SK-N-SH (cell line): ENCODE results near the gene NCLN. TPM values are rescaled to one million over a fixed set of nuclear protein-coding genes. Genes with fewer than 3 reads are reported as not detected.

ENCODE experiments used
- CTCF ChIA-PET: fragments of 300-600, 350-600 bp; formaldehyde crosslinking; extraction: SDS; loops from one replicate; lab custom pipeline; 2021; lab: Yijun Ruan, JAX
- POLR2A ChIA-PET: fragments of 350-600 bp; sonication (Branson Sonifier 250); formaldehyde crosslinking; extraction: SDS; loops from one replicate; lab custom pipeline; 2020; ENCODE audit warnings: antibody characterized with exemption, inconsistent platforms; lab: Yijun Ruan, JAX
- DNase-seq: peaks from one replicate; pipeline ENCODE4 v3.0.0; 2012
- H2AFZ ChIP-seq: fragments of 200-600 bp; sonication (generic); 2 replicates; pipeline ENCODE4 v1.8.1; 2016; ENCODE audit warnings: antibody characterized with exemption, mild to moderate bottlenecking, low read depth
- H3F3A ChIP-seq: fragments of 200-600 bp; sonication (generic); replicated peaks from 2 replicates; pipeline ENCODE3; 2016; ENCODE audit warnings: antibody characterized with exemption, mild to moderate bottlenecking; ENCODE audit not compliant: insufficient read depth
- H3K27ac ChIP-seq, 2 experiments: fragments of 200-500 bp in 1 of 2; fragments of 200-600 bp in 1 of 2; sonication (Bioruptor generic) in 1 of 2; sonication (generic), shearing (Covaris generic) in 1 of 2; 2 replicates each; pipeline versions ENCODE4 v1.5.1 to v1.6.1; 2014 to 2016; ENCODE audit warnings: low read depth in 2 of 2, inconsistent platforms in 1 of 2, low read length in 1 of 2, mild to moderate bottlenecking in 1 of 2, mixed read lengths in 1 of 2
- H3K27me3 ChIP-seq: fragments of 200-600 bp; sonication (generic), shearing (Covaris generic); 2 replicates; pipeline ENCODE4 v1.6.1; 2016; ENCODE audit warnings: mixed run types; ENCODE audit not compliant: insufficient read depth
- H3K36me3 ChIP-seq, 2 experiments: fragments of 200-500 bp in 1 of 2; fragments of 200-600 bp in 1 of 2; sonication (Bioruptor generic) in 1 of 2; sonication (generic) in 1 of 2; replicated peaks in 1 of 2; 2 replicates each; pipeline versions ENCODE3 to v1.5.1; 2014 to 2016; ENCODE audit warnings: low read length in 1 of 2, mild to moderate bottlenecking in 1 of 2; ENCODE audit not compliant: insufficient read depth in 2 of 2, control insufficient read depth in 1 of 2
- H3K4me1 ChIP-seq, 2 experiments: fragments of 200-500 bp in 1 of 2; fragments of 200-600 bp in 1 of 2; sonication (Bioruptor generic) in 1 of 2; sonication (generic), shearing (Covaris generic) in 1 of 2; 2 replicates each; pipeline versions ENCODE4 v1.5.1 to v1.6.1; 2014 to 2016; ENCODE audit warnings: low read depth in 1 of 2, low read length in 1 of 2, mixed run types in 1 of 2; ENCODE audit not compliant: insufficient read depth in 2 of 2, control insufficient read depth in 1 of 2
- H3K4me2 ChIP-seq: fragments of 200-600 bp; sonication (generic), shearing (Covaris generic); 2 replicates; pipeline ENCODE4 v1.6.1; 2017; ENCODE audit warnings: mixed run types
- H3K4me3 ChIP-seq, 2 experiments: fragments of 200-500 bp in 1 of 2; fragments of 200-600 bp in 1 of 2; sonication (Bioruptor generic) in 1 of 2; sonication (generic), shearing (Covaris generic) in 1 of 2; 2 replicates each; pipeline versions ENCODE4 v1.5.1 to v1.8.1; 2014 to 2016; ENCODE audit warnings: low read depth in 2 of 2, inconsistent platforms in 1 of 2, low read length in 1 of 2, mild to moderate bottlenecking in 1 of 2, mixed read lengths in 1 of 2, moderate library complexity in 1 of 2
- H3K79me2 ChIP-seq: fragments of 200-600 bp; sonication (generic); 2 replicates; pipeline ENCODE4 v1.8.1; 2017; ENCODE audit warnings: mild to moderate bottlenecking; ENCODE audit not compliant: insufficient read depth
- H3K9ac ChIP-seq: fragments of 200-600 bp; sonication (generic); 2 replicates; pipeline ENCODE4 v1.6.1; 2017; ENCODE audit warnings: mixed run types
- H3K9me2 ChIP-seq: fragments of 200-600 bp; sonication (generic); 2 replicates; pipeline ENCODE4 v1.6.1; 2017; ENCODE audit warnings: mixed run types
- H3K9me3 ChIP-seq: fragments of 200-600 bp; sonication (generic); 2 replicates; pipeline ENCODE4 v1.6.1; 2017; ENCODE audit warnings: mixed run types, mild to moderate bottlenecking, moderate library complexity
- H4K20me1 ChIP-seq: fragments of 200-600 bp; sonication (generic); 2 replicates; pipeline ENCODE4 v1.6.1; 2017; ENCODE audit warnings: mild to moderate bottlenecking, mixed run types; ENCODE audit not compliant: insufficient read depth
- FOSL2 ChIP-seq: IDR thresholded peaks from 2 replicates; pipeline ENCODE4 v1.4.0; 2012; ENCODE audit warnings: low read depth, mild to moderate bottlenecking, moderate library complexity, borderline replicate concordance
- FOXJ3 ChIP-seq: sonication (generic); formaldehyde crosslinking; IDR thresholded peaks from 2 replicates; pipeline ENCODE4 v1.5.1; 2020; ENCODE audit warnings: mild to moderate bottlenecking, missing genetic modification reagents
- FOXM1 ChIP-seq: IDR thresholded peaks from 2 replicates; pipeline ENCODE4 v1.4.0; 2012; ENCODE audit warnings: low read depth, mild to moderate bottlenecking
- GABPA ChIP-seq: IDR thresholded peaks from 2 replicates; pipeline ENCODE4 v1.4.0; 2012; ENCODE audit warnings: low read depth, mild to moderate bottlenecking
- IRF3 ChIP-seq: fragments of 150-350 bp; IDR thresholded peaks from 2 replicates; pipeline ENCODE4 v1.6.1; 2016; ENCODE audit warnings: mild to moderate bottlenecking, low read depth, low read length
- MAX ChIP-seq: IDR thresholded peaks from 2 replicates; pipeline ENCODE4 v1.4.0; 2012; ENCODE audit warnings: low read depth
- MEF2A ChIP-seq: IDR thresholded peaks from 2 replicates; pipeline ENCODE4 v1.4.0; 2012; ENCODE audit warnings: low read depth, borderline replicate concordance
- NFIC ChIP-seq: IDR thresholded peaks from 2 replicates; pipeline ENCODE4 v1.4.0; 2012; ENCODE audit warnings: borderline replicate concordance
- POLR2AphosphoS5 ChIP-seq: IDR thresholded peaks from 2 replicates; pipeline ENCODE4 v1.6.1; 2012; ENCODE audit warnings: low read depth, low read length
- RFX5 ChIP-seq: IDR thresholded peaks from 2 replicates; pipeline ENCODE4 v1.6.1; 2012; ENCODE audit warnings: mild to moderate bottlenecking, improper control_type of control experiment, low read length
- TCF12 ChIP-seq: IDR thresholded peaks from 2 replicates; pipeline ENCODE4 v1.4.0; 2012
- TEAD4 ChIP-seq: IDR thresholded peaks from 2 replicates; pipeline ENCODE4 v1.4.0; 2012; ENCODE audit warnings: mild to moderate bottlenecking, borderline replicate concordance; ENCODE audit not compliant: insufficient read depth
- USF1 ChIP-seq: IDR thresholded peaks from 2 replicates; pipeline ENCODE4 v1.4.0; 2012; ENCODE audit warnings: low read depth, borderline replicate concordance
- YY1 ChIP-seq: IDR thresholded peaks from 2 replicates; pipeline ENCODE4 v1.4.0; 2012; ENCODE audit warnings: low read depth, mild to moderate bottlenecking
- WGBS: methylation state at CpG from one replicate; pipeline ENCODE4 v1.1.6; 2017; ENCODE audit warnings: low lambda C conversion rate; 5-methylcytosine and 5-hydroxymethylcytosine counted together
- polyA plus RNA-seq, 3 experiments: library from polyadenylated mRNA; depleted of rRNA; stranded (reverse); fragments of >200 nt; gene quantifications; 2 replicates each; pipeline ENCODE4 v1.2.3, GENCODE V29; 2012
- TF ChIP-seq, protein P1 (sequence below): IDR thresholded peaks from 2 replicates; pipeline ENCODE4; 2012
- TF ChIP-seq, protein P2 (sequence below): IDR thresholded peaks from 2 replicates; pipeline ENCODE4 v1.6.1; 2012; ENCODE audit warnings: mild to moderate bottlenecking, low read depth, low read length, moderate library complexity
- TF ChIP-seq, protein P3 (sequence below): fragments of 200-600 bp; sonication (generic); IDR thresholded peaks from 2 replicates; pipeline ENCODE4 v1.6.1; 2017; ENCODE audit warnings: antibody characterized with exemption, mild to moderate bottlenecking, moderate library complexity
- TF ChIP-seq, protein P4 (sequence below): IDR thresholded peaks from 2 replicates; pipeline ENCODE4 v1.4.0; 2012; ENCODE audit warnings: low read depth, borderline replicate concordance

NCLN gene
- polyA plus RNA-seq, 1 of the 3 experiments (the other 2 are of a cell fraction), result 69.0 TPM

- no peak for TF ChIP-seq FOXJ3 (CRISPR knock-in tag)
- TF ChIP-seq, protein P1, sequence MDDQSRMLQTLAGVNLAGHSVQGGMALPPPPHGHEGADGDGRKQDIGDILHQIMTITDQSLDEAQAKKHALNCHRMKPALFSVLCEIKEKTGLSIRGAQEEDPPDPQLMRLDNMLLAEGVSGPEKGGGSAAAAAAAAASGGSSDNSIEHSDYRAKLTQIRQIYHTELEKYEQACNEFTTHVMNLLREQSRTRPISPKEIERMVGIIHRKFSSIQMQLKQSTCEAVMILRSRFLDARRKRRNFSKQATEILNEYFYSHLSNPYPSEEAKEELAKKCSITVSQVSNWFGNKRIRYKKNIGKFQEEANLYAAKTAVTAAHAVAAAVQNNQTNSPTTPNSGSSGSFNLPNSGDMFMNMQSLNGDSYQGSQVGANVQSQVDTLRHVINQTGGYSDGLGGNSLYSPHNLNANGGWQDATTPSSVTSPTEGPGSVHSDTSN, result no peak
- TF ChIP-seq, protein P2, sequence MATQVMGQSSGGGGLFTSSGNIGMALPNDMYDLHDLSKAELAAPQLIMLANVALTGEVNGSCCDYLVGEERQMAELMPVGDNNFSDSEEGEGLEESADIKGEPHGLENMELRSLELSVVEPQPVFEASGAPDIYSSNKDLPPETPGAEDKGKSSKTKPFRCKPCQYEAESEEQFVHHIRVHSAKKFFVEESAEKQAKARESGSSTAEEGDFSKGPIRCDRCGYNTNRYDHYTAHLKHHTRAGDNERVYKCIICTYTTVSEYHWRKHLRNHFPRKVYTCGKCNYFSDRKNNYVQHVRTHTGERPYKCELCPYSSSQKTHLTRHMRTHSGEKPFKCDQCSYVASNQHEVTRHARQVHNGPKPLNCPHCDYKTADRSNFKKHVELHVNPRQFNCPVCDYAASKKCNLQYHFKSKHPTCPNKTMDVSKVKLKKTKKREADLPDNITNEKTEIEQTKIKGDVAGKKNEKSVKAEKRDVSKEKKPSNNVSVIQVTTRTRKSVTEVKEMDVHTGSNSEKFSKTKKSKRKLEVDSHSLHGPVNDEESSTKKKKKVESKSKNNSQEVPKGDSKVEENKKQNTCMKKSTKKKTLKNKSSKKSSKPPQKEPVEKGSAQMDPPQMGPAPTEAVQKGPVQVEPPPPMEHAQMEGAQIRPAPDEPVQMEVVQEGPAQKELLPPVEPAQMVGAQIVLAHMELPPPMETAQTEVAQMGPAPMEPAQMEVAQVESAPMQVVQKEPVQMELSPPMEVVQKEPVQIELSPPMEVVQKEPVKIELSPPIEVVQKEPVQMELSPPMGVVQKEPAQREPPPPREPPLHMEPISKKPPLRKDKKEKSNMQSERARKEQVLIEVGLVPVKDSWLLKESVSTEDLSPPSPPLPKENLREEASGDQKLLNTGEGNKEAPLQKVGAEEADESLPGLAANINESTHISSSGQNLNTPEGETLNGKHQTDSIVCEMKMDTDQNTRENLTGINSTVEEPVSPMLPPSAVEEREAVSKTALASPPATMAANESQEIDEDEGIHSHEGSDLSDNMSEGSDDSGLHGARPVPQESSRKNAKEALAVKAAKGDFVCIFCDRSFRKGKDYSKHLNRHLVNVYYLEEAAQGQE, result no peak
- TF ChIP-seq, all 33 proteins: peak for 0
Measured at GRCh38 chr19:3163943-3164342, 21.8 kb upstream of the NCLN start (continued).

GRCh38 chr19:3167533-3168272 lies 18.0 kb upstream of the NCLN start:
- DNase-seq, result no peak
- POLR2A ChIA-PET, result no interaction called here
- Histone ChIP-seq H3K9me3 (no peaks in the 10 kb centered on the region), H2AFZ (no peak overlapping the region), H3K79me2 (no peaks in the 10 kb centered on the region), H4K20me1 (no peaks in the 10 kb centered on the region), H3K4me2 (no peak overlapping the region), H3K9me2 (no peaks in the 10 kb centered on the region), H3K27ac (no peak overlapping the region), H3K36me3 (no peaks in the 10 kb centered on the region), H3K27me3 (no peaks in the 10 kb centered on the region), H3F3A (no peaks in the 10 kb centered on the region), H3K4me3 (no peak overlapping the region), H3K9ac (no peak overlapping the region), H3K4me1 (no peaks in the 10 kb centered on the region; a peak in 1 of 4 replicates)
- 69% methylated on average over 13 of the region's 13 CpGs for WGBS
- CTCF ChIA-PET, result interaction anchor here (2.3 kb wide), 1 partner anchor 42 kb away, joined by 6 read pairs; no protein-coding TSS in a partner anchor
- TF ChIP-seq FOSL2 (no peak), USF1 (no peak), RFX5 (no peak), YY1 (no peak), GABPA (no peak), POLR2AphosphoS5 (no peak), FOXJ3 (CRISPR knock-in tag) (no peak), MAX (no peak), TCF12 (no peak), TEAD4 (no peak), NFIC (no peak), MEF2A (no peak), IRF3 (no peak), FOXM1 (no peak)
- TF ChIP-seq, protein P3, sequence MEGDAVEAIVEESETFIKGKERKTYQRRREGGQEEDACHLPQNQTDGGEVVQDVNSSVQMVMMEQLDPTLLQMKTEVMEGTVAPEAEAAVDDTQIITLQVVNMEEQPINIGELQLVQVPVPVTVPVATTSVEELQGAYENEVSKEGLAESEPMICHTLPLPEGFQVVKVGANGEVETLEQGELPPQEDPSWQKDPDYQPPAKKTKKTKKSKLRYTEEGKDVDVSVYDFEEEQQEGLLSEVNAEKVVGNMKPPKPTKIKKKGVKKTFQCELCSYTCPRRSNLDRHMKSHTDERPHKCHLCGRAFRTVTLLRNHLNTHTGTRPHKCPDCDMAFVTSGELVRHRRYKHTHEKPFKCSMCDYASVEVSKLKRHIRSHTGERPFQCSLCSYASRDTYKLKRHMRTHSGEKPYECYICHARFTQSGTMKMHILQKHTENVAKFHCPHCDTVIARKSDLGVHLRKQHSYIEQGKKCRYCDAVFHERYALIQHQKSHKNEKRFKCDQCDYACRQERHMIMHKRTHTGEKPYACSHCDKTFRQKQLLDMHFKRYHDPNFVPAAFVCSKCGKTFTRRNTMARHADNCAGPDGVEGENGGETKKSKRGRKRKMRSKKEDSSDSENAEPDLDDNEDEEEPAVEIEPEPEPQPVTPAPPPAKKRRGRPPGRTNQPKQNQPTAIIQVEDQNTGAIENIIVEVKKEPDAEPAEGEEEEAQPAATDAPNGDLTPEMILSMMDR, result no peak
- TF ChIP-seq, protein P4, sequence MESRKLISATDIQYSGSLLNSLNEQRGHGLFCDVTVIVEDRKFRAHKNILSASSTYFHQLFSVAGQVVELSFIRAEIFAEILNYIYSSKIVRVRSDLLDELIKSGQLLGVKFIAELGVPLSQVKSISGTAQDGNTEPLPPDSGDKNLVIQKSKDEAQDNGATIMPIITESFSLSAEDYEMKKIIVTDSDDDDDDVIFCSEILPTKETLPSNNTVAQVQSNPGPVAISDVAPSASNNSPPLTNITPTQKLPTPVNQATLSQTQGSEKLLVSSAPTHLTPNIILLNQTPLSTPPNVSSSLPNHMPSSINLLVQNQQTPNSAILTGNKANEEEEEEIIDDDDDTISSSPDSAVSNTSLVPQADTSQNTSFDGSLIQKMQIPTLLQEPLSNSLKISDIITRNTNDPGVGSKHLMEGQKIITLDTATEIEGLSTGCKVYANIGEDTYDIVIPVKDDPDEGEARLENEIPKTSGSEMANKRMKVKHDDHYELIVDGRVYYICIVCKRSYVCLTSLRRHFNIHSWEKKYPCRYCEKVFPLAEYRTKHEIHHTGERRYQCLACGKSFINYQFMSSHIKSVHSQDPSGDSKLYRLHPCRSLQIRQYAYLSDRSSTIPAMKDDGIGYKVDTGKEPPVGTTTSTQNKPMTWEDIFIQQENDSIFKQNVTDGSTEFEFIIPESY, result no peak
